ENCODE results near the gene TTLL11.

Gene TTLL11

DNA sequence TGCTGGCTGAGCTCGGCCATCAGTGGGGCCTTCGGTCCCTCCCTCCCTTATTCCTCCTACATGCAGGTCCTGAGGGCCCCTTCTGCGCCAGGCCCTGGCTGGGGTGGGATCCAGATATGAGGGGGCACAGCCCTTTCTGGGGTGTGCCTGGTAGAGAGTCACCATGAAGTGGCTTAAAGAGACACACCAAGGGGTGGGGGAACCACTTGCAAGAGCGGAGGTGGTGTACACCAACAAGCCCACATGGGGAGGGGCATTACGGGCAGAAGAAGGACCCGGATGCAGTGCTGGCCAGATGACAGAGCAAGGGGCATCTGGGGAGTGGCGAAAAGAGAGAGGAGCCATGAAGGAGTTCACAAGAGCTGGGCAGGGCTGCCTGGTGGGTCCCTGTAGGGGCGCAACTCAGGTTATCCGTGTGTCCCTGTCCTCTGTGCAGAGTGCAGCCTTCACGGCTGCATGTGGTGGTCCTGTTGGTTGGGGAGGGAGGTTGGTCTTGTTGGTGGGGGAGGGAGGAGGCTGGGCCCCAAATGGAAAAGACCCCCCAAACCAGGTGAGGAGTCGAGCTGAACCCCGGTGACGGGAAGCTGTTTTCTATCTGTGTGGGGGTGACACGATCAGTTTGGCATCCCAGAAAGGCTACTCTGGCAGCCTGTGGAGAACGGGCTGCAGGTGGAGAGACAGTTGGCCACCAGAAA, 283.6 kb downstream of the TTLL11 start:
- TF ChIP-seq GATA3 (IDR thresholded peaks at IDR 0.05; ENCODE audit: low read depth, low read length) = no peak
- no peak for TF ChIP-seq GATA2 (IDR thresholded peaks at IDR 0.05; ENCODE audit: low read depth, low read length)

DNA sequence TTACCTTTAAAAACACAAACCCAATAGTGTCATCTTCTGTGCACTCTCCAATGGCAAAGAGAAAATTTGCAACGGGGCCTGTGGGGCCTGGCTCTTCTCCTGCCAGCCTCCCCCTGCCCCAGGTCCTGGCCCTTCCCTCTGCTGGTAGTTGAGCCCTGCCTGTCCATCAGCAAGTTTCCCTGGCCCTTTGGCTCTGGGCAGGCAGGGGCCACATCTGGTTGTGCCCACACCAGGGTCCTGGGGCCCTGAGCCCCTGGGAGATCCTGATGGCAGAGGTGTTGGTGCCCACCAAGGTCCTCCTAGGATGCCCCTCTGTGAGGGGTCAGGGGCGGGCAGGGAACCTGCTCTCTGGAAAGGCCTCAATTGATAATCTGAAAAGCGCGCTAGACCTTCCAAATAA, 284.3 kb downstream of the TTLL11 start:
- no peak for TF ChIP-seq GATA3 (IDR thresholded peaks at IDR 0.05; ENCODE audit: low read depth, low read length)

DNA sequence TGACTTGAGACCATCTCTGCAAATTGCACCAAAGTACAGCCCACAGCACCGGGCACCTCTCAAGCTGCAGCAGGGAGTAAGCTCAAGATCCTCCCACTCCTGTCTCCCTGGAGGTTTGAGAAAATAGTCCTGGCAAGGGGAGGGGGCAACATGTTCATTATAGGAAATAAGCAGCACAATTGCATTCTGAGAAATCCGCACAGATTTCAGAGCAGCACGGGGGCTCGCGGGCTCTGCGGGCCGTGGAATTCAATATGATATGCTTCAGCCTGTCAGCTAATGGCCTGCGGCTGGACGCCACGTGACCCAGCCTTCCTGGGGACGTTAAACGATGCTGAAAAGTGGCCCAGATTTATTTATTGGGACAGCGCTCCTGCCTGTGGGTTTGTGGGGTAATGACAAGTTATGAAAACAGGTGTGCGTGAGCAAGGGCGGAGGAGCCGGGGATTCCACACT, 285.3 kb downstream of the TTLL11 start:
- TF ChIP-seq GATA3 (IDR thresholded peaks at IDR 0.05; ENCODE audit: low read depth, low read length) (no peak), GATA2 (IDR thresholded peaks at IDR 0.05; ENCODE audit: low read depth, low read length) (no peak)

DNA sequence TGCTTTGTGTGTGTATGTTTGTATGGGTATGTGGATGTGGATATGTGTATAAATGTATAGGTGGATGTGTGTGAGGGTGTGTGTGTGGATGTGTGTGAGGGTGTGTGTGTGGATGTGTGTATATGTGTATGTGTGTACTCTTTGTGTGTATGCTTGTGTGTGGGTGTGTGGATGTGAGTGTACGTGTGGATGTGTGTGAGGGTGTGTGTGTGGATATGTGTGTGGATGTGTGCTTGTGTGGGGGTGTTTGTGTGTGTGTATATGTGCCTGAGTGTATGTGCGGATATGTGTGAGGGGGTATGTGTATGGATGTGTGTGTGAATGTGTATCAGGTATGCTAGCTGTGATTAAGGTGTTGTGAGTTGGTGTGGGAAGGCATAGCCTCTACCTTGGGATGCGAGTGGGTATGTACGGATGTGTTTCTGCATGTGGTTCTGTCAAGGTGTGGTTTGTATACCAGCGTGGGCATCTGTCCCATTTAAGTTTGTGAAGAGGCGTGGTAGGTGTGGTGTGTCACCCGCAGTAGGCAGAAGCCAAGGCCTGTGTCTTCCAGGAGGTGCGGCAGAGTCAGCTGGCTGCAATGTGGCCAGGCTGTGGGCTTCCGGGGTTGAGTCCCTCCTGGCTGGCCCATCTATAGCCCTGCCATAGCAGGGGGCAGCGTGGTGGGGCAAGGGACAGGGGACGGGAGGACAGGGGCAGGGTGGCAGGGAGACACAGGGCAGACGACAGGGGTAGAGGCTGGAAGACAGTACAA, 285.9 kb downstream of the TTLL11 start:
- no peak for TF ChIP-seq GATA2 (IDR thresholded peaks at IDR 0.05; ENCODE audit: low read depth, low read length)
- no peak for TF ChIP-seq GATA3 (IDR thresholded peaks at IDR 0.05; ENCODE audit: low read depth, low read length)

DNA sequence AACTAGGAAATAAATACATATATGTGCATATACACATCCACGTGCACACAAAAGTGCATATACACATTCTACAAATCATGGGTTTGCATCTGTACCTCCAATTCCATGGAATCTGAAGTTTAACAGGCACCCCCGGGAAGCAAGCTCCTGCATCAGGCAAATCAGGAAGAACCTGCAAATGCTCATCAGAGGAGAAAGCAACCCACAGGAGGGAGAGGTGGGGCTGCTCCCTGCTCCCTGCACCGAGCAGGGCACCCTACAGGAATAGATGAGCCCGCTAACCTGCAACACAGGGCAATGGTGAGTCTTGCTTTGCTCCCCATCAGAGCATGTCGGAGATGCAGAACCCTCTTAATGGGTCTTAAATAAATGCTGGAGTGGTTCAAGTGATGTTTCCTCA, 290.4 kb downstream of the TTLL11 start:
- TF ChIP-seq GATA2 (IDR thresholded peaks at IDR 0.05; ENCODE audit: low read depth, low read length) = no peak
- TF ChIP-seq GATA3 (IDR thresholded peaks at IDR 0.05; ENCODE audit: low read depth, low read length) = no peak

DNA sequence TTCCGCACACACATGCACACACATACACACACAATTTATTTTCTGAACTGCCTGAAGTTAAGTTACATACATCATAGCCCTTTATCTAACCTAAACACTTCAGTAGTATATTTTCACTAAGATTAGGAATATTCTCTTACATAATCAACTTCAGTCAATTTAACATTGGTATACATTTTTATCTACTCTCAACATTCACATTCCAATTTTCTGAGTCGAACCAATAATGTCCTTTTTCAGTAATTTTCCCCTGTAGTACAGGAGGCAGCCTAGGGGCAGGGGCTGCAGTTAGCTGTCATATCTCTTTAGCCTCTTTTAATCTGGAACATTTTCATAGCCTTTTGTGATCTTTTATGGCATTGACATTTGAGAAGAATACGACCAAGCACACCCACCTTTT, 291.5 kb downstream of the TTLL11 start:
- TF ChIP-seq GATA3 (IDR thresholded peaks at IDR 0.05; ENCODE audit: low read depth, low read length) (no peak), GATA2 (IDR thresholded peaks at IDR 0.05; ENCODE audit: low read depth, low read length) (no peak)

DNA sequence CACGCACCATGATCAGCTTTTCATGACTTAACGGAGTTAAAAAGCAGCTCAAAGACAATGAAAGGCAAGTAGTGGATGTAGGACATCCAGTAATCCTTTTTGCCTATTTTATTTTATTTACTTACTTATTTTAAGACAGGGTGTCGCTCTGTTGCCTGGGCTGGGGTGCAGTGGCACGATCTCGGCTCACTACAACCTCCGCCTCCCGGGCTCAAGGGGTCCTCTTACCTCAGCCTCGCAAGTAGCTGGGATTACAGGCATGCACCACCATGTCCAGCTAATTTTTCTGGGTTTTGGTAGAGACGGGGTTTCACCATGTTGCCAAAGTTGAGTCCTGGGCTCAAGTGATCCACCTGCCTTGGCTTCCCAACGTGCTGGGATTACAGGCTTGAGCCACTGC, 292.7 kb downstream of the TTLL11 start:
- TF ChIP-seq GATA3 (IDR thresholded peaks at IDR 0.05; ENCODE audit: low read depth, low read length) (no peak), GATA2 (IDR thresholded peaks at IDR 0.05; ENCODE audit: low read depth, low read length) (no peak)

DNA sequence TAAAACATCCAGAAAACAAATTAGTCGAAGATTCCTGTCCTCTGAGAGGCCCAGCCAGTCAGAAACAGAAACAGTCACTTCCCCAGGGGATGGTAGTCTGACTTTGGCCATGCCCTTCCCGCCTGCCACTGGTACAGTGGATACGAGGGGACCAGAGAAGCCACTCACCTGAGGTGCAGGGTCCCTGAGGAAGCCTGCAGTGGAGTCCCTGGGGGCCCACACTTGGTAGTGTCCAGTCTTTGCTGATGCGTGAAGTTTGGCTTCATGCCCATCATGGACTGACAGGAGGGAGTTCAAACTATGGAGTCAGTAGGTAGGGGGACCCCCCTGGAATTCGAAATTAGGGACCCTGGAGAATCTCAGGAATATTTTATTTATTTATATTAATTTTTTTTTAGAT, 294.2 kb downstream of the TTLL11 start:
- no peak for TF ChIP-seq GATA2 (IDR thresholded peaks at IDR 0.05; ENCODE audit: low read depth, low read length)
- no peak for TF ChIP-seq GATA3 (IDR thresholded peaks at IDR 0.05; ENCODE audit: low read depth, low read length)

DNA sequence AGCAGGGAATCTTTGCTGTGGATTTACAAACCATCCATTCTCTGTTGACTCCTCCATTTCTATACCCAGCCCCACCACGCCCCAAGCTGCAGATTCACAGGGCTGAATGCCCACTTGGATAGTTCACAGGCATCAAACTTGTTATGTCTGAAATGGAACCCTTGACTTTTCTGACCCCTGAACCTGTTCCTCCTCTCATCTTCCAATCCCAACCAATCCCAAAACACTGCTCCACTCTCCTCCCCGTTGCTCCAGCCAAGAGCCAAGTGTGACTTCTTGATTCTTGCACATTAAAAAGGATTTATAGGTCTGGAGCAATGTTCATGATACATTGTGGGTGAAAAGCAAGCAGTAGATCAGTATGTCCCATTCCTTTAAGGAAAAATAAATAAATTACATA, 296.0 kb downstream of the TTLL11 start:
- TF ChIP-seq GATA2 (IDR thresholded peaks at IDR 0.05; ENCODE audit: low read depth, low read length) (no peak), GATA3 (IDR thresholded peaks at IDR 0.05; ENCODE audit: low read depth, low read length) (no peak)

DNA sequence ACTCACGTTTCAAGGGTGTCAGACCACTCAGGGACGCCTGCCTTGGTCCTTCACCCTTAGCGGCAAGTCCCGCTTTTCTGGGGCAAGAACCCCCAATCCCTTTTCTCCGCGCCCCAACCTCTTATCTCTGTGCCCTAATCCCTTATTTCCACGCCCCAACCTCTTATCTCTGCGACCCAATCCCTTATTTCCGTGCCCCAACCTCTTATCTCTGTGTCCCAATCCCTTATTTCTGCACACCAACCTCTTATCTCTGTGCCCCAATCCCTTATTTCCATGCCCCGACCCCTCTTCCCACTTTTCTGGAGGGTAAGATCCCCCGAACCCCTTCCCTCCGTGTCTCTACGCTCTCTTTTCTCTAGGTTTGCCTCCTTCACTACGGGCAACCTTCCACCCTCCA, 302.3 kb downstream of the TTLL11 start:
- TF ChIP-seq GATA2 (IDR thresholded peaks at IDR 0.05; ENCODE audit: low read depth, low read length) (no peak), GATA3 (IDR thresholded peaks at IDR 0.05; ENCODE audit: low read depth, low read length) (no peak)

DNA sequence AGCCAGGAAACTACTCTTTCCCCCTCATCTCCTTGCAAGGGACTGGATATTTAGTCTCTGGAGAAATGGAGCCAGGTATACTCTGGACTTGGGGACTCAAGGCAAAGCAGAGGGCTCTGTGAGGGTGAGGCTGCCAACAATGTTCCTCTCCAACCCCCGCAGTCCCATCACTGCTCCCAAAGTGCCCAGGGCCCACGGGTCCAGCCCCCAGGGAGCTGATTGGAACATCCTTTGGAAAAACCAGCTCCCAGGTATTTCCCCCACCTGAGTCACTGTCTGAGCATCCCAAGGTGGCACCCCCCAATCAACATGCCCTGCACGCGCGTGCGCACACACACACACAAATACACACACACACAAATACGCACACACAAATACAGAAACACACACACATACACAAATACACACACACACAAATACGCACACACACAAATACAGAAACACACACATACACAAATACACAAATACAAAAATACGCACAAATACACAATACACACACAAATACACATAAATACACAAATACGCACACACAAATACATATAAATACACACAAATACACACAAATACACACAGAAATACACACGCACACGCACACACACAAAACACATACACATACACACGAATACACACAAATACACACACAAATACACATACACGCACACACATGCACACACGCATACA, 304.3 kb downstream of the TTLL11 start:
- no peak for TF ChIP-seq GATA3 (IDR thresholded peaks at IDR 0.05; ENCODE audit: low read depth, low read length)

DNA sequence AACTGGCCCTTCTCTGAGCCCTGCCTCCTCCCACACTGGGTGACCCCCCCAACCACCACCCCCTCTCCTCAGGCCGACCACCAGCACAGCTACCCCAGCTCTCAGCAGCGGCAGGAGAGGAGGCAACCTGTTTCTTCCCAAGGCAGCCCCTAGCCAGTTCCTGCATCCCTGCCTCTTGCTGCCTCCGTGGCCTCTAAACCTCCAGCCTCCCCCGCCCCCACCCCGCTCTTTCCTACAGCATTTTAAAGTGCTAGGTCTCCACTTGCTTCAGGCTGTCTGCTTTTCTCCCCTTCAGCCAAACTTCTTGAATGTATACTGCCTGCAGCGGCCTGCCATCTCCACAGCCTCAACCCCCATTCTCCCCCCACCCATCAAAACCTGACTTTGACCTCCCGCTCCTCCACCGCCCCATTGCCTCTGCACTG, 306.1 kb downstream of the TTLL11 start:
- TF ChIP-seq GATA3 (IDR thresholded peaks at IDR 0.05; ENCODE audit: low read depth, low read length) = no peak
- no peak for TF ChIP-seq GATA2 (IDR thresholded peaks at IDR 0.05; ENCODE audit: low read depth, low read length)

DNA sequence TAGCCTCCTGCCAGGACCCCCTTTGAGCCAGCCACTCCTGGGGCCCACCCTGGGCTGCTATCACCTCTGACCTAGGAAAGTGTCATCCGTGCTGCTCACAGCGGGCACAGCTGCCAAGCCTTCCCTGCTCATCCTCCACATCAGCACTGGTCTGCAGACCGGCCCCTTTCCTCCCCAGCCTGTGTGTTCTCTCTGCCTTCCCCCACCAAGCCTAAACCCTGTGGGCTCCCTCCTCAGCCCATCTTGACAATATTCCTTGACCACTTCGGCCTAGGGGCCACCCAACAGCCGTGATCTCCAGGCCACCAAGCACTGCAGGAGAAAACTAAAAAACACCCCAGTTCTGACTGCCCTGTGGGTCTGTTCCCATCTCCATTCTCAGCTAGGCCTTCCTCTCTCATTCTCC, 306.6 kb downstream of the TTLL11 start:
- TF ChIP-seq GATA2 (IDR thresholded peaks at IDR 0.05; ENCODE audit: low read depth, low read length) (no peak), GATA3 (IDR thresholded peaks at IDR 0.05; ENCODE audit: low read depth, low read length) (no peak)

DNA sequence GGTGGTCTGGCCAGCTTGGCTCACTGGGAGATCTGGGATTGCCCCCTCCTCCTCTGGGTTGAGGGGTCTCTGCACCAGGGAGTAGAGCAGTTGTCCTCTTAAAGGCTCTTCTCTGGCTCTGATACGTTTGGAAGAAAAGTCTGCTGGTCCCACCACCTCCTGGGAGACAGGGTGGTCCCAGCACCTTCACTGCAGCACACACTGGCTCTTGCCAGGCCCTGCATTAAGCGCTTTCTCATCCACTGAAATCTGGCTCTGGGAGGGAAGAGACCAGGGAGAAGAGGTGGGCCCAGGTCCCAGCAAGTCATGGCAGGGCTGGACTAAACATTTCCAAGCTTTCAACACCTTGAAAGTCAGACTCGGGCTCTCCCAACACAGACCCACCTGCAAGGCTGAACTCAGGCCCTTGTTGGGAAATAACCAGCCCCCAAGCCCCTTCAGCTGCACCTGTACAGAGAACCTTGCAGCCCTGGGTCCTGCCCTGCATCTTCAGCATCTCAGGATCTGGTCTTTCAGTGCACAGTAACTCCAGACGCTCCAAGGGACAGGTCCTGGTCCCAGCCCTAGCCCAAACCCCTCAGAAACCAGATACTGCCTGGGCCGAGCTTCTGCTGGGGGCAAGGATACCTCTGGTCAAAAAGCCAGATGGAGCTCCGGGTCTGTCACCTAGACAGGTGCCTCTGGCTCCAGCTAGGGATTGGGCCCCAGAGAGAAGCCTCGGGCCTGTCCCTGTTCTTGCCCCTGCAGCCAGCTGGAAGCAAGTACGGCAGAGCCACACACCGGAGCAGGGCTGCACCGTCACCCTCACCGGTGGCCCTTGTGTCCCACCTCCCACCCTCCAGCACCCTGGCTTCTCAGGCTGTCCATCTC, 307.2 kb downstream of the TTLL11 start:
- TF ChIP-seq GATA3 (IDR thresholded peaks at IDR 0.05; ENCODE audit: low read depth, low read length) = no peak

Measured in SH-SY5Y (cell line).